IPS-15b (cell line): ENCODE measurements around the gene DGCR8.

Experiments
- H3K27me3 ChIP-seq: one replicate; pipeline ENCODE4 v1.6.1; 2013; ENCODE audit warnings: low read length; ENCODE audit not compliant: control insufficient read depth, insufficient read depth
- H3K36me3 ChIP-seq: one replicate; pipeline ENCODE4 v1.6.1; 2013; ENCODE audit warnings: low read length; ENCODE audit not compliant: control insufficient read depth, insufficient read depth
- H3K4me1 ChIP-seq: one replicate; pipeline ENCODE4 v1.6.1; 2013; ENCODE audit warnings: mild to moderate bottlenecking, low read length; ENCODE audit not compliant: control insufficient read depth, insufficient read depth
- H3K4me3 ChIP-seq: one replicate; pipeline ENCODE4 v1.5.1; 2013; ENCODE audit warnings: low read depth, low read length
- H3K9ac ChIP-seq: one replicate; pipeline ENCODE4 v1.6.1; 2013; ENCODE audit warnings: low read depth, mild to moderate bottlenecking, low read length
- H3K9me3 ChIP-seq: one replicate; pipeline ENCODE4 v1.6.1; 2013; ENCODE audit warnings: mild to moderate bottlenecking, low read length; ENCODE audit not compliant: control insufficient read depth, insufficient read depth

Gene DGCR8

DNA sequence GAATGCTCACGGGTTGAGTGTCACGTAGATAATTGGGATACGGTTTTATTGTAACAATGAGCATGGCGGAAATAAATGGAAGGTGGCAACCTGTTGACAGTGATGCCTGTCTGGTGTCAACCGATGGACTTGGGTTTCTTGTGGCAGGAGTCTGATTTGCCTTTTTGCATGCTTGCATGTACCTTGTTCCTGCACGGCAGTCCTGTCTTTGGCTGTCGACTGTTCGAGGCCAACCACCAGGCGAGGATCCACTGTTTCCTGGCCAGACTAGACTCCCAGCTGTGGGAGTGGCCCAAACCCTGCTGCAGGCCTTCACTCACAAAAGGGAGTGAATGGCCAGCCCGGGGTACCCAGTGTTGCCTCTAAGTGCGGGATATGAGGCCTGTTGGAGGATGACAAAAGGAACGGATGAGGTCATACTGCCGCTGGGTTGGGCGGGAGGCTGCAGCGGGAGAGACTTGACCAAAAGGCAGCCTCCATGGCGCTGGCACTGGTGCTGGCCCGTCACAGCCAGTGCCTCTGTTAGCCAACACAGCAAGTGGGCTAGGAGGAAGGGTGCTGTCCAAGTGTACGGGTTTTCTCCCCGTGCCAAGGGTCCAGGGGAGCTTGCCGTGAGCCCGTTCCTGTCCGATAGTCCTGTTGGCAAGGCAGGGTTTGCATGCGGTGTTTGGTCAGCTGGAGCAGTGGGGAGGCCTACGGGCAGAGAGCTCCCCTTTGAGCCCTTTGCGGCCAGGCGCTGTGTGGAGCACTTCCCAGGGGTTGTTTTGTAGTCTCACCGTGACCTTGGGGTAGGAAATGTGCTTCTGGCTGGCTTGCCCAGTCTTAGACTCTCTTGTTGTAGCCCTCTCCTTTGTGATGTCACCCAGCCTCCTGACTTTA, 974 bp downstream of the DGCR8 start:
- H3K9ac ChIP-seq: peak overlapping the region; percentile 97
- H3K9me3 ChIP-seq: no peaks in the 10 kb centered on the region
- no peaks in the 10 kb centered on the region for H3K27me3 ChIP-seq
- H3K4me3 ChIP-seq: peak overlapping the region; percentile 84
- H3K36me3 ChIP-seq: peaks cover 14% of the 10 kb centered on the region
- peaks cover 10% of the 10 kb centered on the region for H3K4me1 ChIP-seq

DNA sequence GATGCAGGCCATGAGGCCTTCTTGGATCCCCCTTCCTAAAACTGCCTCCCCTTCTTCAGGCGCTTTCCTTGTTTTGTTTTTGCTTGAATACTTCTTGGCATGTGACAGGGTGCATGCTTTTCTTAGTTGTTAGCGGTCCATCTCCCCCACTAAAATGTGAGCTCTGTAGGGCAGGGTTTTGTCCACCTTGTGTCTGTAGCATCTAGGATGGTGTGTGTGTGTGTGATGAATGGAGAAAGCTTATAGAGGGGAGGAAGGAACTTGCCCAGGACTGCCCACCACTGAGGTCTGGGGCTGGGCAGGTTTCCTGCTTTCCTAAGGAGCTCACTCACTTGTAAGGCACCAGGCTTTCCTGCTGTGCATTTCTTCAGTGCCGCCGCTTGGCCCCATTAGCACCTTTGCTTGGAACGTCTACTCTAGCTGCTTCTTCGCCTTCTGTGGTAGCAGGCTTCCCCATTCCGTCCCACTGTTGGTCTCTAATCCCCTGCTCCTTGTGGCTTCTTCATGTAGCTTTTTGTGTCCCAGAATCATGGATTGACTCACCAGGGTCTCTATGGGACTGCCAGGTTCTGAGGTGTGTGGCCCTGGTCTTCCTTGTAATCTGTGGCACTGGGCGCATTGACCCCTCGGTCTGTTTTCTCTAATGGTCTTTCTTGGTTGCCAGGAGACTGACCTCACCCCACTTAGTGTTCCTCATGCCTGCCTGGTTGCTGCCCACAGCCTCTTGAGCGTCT, 3.3 kb downstream of the DGCR8 start:
- Histone ChIP-seq H3K36me3 (peaks cover 37% of the 10 kb centered on the region), H3K9ac (peak overlapping the region; percentile 37), H3K4me1 (peaks cover 10% of the 10 kb centered on the region)

DNA sequence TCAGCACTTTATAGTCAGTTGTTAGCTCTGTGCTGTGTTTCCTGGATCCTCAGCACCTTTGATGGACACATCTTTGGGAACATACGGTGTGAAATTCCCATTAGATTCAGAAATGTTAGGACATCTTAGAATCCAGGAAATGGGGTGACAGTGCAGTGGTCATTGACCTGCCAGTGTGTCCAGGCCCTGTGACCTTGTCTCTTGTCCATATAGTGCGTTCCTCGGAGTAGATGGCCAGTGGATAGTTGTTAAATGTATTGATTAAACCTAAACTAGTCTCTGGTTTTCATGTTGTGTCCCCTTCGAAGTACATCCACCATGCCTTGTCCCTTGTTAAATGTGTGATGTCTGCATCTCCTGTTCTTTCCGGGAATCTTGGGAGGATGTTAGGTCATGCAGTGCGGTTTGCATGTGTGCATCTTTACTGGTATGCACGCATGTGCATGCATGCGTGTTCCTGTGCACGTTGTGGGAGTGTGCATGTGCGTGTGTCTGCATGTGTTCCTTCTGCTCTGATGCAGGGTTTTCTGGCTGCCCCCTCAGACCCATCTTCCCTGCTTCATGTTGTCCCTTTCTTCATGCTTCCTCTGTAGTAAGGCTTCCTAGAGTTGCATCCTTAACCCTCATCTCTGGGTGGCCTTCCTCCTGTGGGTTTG, 4.0 kb downstream of the DGCR8 start:
- no peaks in the 10 kb centered on the region for H3K9me3 ChIP-seq
- peaks cover 10% of the 10 kb centered on the region for H3K4me1 ChIP-seq
- no peak overlapping the region for H3K9ac ChIP-seq
- peaks cover 44% of the 10 kb centered on the region for H3K36me3 ChIP-seq
- no peaks in the 10 kb centered on the region for H3K27me3 ChIP-seq
- H3K4me3 ChIP-seq: no peak overlapping the region

More for the DNA sequence above, 3.3 kb downstream of the DGCR8 start:
- H3K27me3 ChIP-seq: no peaks in the 10 kb centered on the region
- no peaks in the 10 kb centered on the region for H3K9me3 ChIP-seq
- H3K4me3 ChIP-seq: no peak overlapping the region

DNA sequence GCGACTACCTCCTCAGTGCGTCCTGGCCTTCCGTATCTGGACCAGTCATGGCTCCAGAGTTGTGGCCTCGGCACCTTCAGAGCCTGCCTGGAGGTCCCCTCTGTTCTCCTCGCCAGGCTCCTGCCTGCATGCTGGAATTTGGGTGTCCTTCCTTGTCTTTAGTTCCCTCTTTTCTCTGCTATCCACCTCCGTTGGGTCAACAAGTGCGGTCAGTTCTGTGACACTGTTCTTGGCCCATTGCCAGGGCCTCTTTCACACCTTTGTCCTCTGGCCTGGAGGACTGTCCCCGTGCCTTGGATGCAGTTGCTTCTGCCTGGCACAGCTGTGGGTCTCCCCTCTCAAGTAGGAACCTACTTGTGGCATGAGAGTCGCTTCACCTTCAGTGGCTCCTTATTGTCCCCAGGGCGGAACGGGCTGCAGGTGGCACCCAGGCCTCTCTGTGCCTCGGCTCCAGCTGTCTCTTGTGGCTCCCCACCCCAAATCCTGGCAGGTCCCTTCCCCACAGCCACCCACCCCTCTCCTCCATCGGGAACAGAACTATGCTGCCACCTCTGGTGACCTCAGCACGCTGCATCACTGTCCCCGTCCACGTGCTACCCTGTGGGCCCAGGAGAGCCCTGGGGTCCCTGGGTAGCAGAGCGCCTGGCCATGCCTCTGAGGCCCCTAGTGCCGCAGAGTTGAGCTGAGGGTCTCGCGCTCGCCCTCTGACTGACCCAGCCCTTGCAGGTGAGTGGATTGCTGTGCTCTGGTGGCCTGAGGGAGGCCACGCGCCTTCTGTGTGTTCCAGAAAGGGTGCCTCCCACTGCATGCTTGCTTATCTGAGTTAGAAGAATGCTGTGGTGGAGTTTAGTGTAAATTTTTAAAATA, 4.7 kb downstream of the DGCR8 start:
- H3K4me1 ChIP-seq: peaks cover 10% of the 10 kb centered on the region
- H3K9ac ChIP-seq: no peak overlapping the region
- no peaks in the 10 kb centered on the region for H3K27me3 ChIP-seq
- H3K4me3 ChIP-seq: no peak overlapping the region
- H3K9me3 ChIP-seq: no peaks in the 10 kb centered on the region
- peaks cover 51% of the 10 kb centered on the region for H3K36me3 ChIP-seq

DNA sequence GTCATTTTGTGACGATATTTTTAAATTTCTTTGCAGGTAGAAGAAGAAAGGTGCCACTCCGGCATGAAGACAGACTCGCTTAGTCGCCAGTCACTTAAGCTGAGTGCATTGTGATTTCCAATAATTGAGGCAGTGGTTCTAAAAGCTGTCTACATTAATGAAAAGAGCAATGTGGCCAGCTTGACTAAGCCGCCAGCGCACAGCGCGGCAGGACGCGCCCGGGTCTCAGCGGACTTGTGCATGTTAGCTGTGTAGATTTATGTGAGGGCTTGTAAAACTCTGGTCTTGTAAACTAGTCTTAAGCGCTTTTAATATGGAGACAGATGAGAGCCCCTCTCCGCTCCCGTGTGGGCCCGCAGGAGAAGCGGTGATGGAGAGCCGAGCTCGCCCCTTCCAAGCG, 5.6 kb downstream of the DGCR8 start:
- no peaks in the 10 kb centered on the region for H3K27me3 ChIP-seq
- peaks cover 60% of the 10 kb centered on the region for H3K36me3 ChIP-seq
- no peak overlapping the region for H3K4me3 ChIP-seq
- no peaks in the 10 kb centered on the region for H3K9me3 ChIP-seq
- no peak overlapping the region for H3K9ac ChIP-seq
- peaks cover 10% of the 10 kb centered on the region for H3K4me1 ChIP-seq

DNA sequence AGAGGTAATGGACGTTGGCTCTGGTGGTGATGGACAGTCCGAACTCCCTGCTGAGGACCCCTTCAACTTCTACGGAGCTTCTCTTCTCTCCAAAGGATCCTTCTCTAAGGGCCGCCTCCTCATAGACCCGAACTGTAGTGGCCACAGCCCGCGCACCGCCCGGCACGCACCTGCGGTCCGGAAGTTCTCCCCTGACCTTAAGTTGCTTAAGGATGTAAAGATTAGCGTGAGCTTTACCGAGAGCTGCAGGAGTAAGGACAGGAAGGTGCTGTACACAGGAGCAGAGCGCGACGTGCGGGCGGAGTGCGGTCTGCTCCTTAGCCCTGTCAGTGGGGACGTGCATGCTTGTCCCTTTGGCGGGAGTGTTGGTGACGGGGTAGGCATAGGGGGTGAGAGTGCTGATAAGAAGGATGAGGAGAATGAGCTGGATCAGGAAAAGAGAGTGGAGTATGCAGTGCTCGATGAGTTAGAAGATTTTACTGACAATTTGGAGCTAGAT, 6.1 kb downstream of the DGCR8 start:
- H3K27me3 ChIP-seq: no peaks in the 10 kb centered on the region
- H3K4me1 ChIP-seq: peaks cover 10% of the 10 kb centered on the region
- no peaks in the 10 kb centered on the region for H3K9me3 ChIP-seq
- H3K36me3 ChIP-seq: peaks cover 65% of the 10 kb centered on the region
- H3K9ac ChIP-seq: no peak overlapping the region
- no peak overlapping the region for H3K4me3 ChIP-seq

DNA sequence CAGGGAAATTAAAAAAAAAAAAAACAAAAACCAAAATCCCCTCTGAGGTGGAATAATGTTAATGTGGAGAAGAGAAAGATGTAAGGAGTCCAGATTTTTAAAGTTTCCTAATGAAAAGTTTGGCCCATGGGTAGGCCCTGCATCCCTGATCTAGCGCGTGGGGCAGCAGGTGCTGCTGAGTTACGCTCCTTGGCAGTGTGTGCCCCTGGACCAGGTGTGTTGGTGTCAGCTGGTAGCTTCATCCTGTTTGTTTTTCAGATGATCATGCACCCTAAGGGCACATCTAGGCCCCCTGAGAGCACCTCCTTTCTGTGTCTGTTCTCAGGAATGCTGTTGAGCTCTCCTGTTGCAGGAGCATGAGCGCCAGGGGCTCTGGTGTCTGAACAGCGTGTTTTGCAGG, 6.7 kb downstream of the DGCR8 start:
- H3K9me3 ChIP-seq: no peaks in the 10 kb centered on the region
- H3K9ac ChIP-seq: no peak overlapping the region
- H3K4me3 ChIP-seq: no peak overlapping the region
- peaks cover 69% of the 10 kb centered on the region for H3K36me3 ChIP-seq
- peaks cover 6% of the 10 kb centered on the region for H3K4me1 ChIP-seq
- H3K27me3 ChIP-seq: no peaks in the 10 kb centered on the region

DNA sequence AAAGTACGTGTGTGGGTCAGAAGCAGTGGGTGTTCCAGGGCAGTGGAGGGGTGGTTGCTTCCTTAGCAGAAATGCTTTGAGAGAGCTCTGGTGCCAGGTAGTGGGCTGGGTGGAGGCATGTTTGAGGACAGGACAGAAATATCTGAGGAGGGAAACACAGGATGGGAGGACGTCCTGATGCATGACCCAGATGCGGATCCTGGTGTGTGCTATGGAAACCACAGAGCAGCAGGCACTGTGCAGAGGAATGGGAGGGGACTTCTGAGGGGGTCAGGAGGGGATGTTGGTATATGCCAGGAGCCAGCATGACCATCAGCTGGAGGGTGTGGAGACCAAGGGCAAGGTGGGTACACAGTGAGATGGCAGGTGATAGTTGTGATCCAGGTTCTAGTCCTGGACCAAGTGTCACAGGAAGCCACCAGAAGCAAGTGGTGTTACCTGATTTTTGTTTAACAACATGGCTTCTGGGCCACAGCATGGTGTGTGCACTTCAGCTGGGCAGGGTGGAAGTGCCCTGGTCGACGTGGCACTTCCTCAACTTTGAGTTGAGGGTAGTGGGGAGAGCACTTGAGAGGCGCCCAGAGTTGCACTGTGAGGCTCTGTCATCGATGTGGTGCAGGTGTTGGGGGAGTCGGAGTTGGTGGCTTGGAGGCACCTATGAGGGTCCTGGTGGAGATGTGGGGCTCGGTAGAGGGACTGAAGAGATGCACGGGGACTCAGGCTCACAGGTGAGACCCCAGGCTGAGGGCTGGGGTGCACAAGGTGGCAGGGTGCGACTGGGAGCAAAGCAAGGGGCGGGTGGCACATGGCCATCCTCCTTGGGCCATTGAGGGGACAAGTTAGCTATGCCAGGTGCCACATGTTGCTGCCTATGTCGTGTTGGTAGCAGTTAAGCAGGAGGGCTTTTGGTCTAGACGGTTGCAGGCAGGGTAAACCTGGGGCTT, 7.5 kb downstream of the DGCR8 start:
- H3K4me3 ChIP-seq: no peak overlapping the region
- no peak overlapping the region for H3K9ac ChIP-seq
- peaks cover 5% of the 10 kb centered on the region for H3K4me1 ChIP-seq
- H3K27me3 ChIP-seq: no peaks in the 10 kb centered on the region
- no peaks in the 10 kb centered on the region for H3K9me3 ChIP-seq
- peaks cover 75% of the 10 kb centered on the region for H3K36me3 ChIP-seq

DNA sequence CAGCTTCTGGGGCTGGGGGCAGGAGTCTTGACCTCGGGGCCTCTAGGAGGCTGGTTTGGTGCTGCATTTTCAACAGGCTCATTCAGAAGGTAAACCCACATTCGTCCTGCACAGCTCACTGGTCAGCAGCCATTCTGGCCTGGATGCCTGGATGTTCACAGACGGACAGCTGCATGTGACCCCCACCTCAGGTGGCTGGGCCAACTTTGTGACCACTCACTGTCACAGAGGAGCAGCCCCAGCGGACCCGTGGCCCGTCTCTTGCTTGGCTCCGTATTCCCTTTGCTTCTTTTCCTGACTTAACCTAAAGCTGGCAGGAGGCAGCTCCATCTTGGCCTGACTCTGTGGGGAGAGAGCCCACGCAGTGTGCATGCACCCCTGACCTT, 8.2 kb downstream of the DGCR8 start:
- no peak overlapping the region for H3K4me3 ChIP-seq
- no peaks in the 10 kb centered on the region for H3K9me3 ChIP-seq
- H3K27me3 ChIP-seq: no peaks in the 10 kb centered on the region
- no peak overlapping the region for H3K9ac ChIP-seq
- H3K4me1 ChIP-seq: no peaks in the 10 kb centered on the region
- peaks cover 75% of the 10 kb centered on the region for H3K36me3 ChIP-seq

DNA sequence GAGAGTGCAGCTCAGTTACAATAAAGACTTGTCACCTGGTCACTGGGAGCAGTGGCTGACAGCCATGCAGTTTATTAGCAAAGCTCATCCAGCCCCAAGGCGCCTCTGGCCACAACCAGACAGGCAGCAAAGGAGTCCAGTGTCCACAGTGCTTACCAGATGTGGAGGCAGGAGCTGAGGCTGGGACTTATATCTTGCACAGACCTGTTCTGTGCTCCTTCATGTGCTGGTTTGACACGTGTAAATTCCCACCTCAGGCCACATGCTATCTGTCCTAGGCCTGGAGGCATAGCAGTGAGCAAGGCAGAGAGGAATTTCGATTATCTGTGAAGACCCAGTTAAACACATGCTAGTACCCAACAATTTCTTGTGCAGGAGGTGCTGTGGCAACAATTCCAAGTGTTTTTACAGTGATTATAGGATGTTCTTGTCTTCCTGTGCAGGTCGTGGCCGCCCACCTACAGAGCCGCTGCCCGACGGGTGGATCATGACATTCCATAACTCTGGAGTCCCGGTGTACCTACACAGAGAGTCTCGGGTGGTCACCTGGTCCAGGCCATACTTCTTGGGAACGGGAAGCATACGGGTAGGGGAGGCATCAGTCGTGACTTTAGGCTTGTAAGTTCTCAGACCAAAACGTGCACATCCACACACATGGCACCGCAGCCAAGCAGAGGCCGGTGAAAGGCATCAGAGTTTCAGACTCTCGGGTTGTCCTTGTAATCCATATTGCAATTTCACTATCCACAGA, 9.4 kb downstream of the DGCR8 start:
- Histone ChIP-seq H3K27me3 (no peaks in the 10 kb centered on the region), H3K9me3 (no peaks in the 10 kb centered on the region), H3K36me3 (peaks cover 84% of the 10 kb centered on the region), H3K4me3 (no peak overlapping the region), H3K9ac (no peak overlapping the region), H3K4me1 (no peaks in the 10 kb centered on the region)
